Erythroblast (primary cell): ENCODE measurements around the gene ASTL.

Experiments used
- GATA1 ChIP-seq: IDR thresholded peaks from 2 replicates; pipeline ENCODE4 v1.6.1; 2011; ENCODE audit warnings: low read depth, mild to moderate bottlenecking, control low read depth, low read length, moderate library complexity
- POLR2A ChIP-seq: IDR thresholded peaks from 2 replicates; pipeline ENCODE4 v1.6.1; 2011; ENCODE audit warnings: mild to moderate bottlenecking, low read length

DNA sequence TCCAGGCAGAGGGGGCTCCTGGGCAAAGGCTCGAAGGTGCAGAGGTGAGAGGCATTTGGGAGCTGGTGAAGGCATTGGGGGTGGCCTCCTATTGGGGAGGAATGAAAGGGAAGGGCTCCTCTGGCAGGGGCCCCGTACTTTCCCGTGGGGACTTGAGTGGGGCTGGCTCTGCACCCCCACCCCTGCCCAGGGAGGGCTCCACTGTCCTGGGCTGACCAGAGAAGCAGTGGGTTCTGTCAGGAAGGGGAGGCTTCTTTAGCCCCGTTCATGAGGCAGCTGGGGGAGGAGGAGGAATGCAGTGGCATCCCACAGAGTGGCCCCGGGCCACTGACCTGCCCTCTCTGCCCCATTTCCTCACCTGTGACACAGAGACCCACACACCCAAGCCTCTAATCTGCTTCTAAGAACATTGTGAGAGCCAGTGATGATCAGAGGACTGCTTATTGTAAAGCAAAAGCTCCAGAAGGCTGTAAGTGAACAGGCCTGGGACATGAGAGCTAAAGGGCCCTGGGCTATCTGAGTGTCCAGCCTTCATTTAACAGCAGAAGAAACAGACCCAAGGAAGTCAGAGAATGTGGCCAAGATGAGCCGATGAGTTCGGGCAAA lies 65.0 kb downstream of the ASTL start:
- TF ChIP-seq POLR2A (no peak), GATA1 (no peak)
